Stimulated activated CD8-positive, alpha-beta memory T cell treated with anti-CD3 and anti-CD28 coated beads, Interleukin-4, amount 100 ng/mL, for 4 hours (primary cell): ENCODE results near the gene TBX1.

Source experiments
- DNase-seq, 2 donors: peaks; one replicate each; pipeline ENCODE4 v3.0.0-alpha.2; 2020; ENCODE audit warnings: low read depth in 2 of 2, low spot score in 1 of 2

The TBX1 gene

GRCh38 chr22:19751497-19752245 is 8.9 kb upstream of the TBX1 start:
- no peak for DNase-seq

GRCh38 chr22:19753090-19753842 is 7.3 kb upstream of the TBX1 start:
- DNase-seq = no peak

- no peak for DNase-seq
Observed at GRCh38 chr22:19753996-19754700, 6.4 kb upstream of the TBX1 start.

DNA sequence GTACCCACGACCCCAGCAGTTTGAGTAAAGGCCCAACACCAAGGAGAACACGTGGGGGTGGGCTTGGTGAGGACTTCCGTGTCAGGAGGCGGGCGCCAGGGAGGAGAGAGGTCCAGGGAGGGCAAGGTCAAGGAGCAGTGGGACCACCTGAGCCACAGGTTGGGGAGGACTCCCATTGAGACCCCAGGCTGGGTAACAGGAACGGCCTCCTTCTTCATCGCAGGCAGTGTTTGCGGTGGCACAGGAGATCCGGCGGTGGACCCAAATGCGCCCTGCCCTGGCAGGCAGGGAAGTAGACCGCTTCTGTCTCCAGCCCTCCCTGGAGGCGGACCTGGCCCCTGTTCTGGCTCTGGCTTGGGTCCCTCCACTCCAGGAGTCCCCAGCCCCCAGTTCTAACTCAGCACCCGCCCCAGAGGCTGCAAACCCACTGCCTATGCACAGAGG is 5.9 kb upstream of the TBX1 start:
- DNase-seq = no peak

- DNase-seq = no peak
Observed at GRCh38 chr22:19755145-19755710, 5.3 kb upstream of the TBX1 start.

DNA sequence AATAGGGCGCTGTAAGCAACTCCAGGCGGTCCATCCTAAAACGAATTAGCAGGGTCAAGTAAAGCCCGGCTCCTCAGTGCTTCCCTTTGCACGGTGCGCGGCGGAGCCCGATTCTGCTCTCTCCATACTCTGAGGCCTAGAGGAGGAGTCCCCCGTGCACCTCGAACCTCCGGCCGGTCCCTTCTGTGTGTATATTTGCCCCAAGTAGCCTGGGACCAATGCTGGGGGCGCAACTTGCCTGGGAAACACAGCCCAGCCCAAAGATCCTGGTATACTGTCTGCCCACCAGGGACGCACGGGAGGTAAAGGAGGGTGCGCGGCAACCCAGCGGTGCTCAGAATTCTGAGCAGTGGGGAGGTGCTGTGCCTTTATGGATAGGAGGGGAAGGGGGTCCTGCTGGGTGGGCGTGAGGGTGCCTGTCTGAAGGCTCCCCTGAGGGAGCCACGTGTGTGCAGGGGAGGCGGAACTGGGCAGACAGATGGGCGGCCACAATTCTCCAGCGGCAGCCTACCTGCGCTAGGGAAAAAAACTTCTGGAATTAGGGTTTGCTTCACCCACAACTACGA is 4.8 kb upstream of the TBX1 start:
- no peak for DNase-seq

- DNase-seq = peak; percentile 23 to 35
Observed at GRCh38 chr22:19756288-19757128, 4.1 kb upstream of the TBX1 start.

GRCh38 chr22:19757140-19757984 is 3.2 kb upstream of the TBX1 start:
- DNase-seq = no peak

GRCh38 chr22:19757985-19758895 is 2.3 kb upstream of the TBX1 start:
- no peak for DNase-seq

DNA sequence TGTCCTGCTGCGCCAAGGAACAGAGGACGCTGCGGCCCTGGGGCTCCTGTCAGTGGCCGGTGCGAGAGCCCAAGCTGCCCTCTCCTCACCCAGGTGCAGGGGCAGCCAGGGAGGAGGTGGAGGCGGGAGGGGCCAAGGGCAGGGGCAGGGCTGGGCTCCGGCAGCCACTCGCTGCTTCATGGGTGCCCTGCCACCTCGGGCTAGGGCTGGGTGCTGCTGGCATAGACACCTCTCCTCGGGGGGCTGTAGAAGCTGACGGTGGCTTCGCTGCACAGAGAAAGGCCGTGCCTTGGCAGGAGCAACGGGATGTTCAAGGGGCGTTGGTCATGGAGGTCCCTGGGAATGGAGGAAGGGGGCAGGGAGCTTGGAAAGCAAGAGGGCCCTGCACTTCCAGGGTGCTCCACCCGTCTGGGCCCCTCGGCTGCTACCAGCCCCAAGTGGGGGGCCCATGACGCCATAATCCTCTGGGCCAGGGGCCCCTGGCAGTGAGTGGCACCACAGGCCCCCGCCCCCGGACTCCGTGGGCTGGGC is 1.6 kb upstream of the TBX1 start:
- no peak for DNase-seq

GRCh38 chr22:19759427-19760057 is 1.0 kb upstream of the TBX1 start:
- DNase-seq = no peak

DNA sequence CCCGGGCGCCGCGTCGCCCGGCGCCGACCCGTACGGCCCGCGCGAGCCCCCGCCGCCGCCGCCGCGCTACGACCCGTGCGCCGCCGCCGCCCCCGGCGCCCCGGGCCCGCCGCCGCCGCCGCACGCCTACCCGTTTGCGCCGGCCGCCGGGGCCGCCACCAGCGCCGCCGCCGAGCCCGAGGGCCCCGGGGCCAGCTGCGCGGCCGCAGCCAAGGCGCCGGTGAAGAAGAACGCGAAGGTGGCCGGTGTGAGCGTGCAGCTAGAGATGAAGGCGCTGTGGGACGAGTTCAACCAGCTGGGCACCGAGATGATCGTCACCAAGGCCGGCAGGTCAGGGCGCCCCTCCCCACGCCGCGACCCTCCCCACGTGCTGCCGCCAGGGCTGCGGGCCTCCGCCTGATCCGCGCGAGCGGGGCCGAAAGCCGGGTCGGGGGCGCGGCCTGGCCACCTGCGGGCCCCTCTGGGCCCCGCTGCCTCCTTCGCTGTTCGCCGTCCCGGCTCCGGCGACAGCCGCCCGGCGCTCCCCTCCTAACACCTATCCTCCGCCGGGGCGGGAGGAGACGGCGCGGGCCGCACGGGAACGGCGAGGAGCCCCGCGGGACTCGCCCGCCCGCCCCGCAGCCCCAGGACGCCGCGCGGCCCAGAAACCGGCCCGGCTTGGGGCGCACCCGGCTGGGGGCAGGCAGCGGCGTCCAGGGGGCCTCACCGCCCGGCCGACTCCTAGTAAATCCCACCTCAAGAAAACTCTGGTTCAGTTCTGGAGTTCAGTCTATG is 560 bp downstream of the TBX1 start:
- no peak for DNase-seq

DNA sequence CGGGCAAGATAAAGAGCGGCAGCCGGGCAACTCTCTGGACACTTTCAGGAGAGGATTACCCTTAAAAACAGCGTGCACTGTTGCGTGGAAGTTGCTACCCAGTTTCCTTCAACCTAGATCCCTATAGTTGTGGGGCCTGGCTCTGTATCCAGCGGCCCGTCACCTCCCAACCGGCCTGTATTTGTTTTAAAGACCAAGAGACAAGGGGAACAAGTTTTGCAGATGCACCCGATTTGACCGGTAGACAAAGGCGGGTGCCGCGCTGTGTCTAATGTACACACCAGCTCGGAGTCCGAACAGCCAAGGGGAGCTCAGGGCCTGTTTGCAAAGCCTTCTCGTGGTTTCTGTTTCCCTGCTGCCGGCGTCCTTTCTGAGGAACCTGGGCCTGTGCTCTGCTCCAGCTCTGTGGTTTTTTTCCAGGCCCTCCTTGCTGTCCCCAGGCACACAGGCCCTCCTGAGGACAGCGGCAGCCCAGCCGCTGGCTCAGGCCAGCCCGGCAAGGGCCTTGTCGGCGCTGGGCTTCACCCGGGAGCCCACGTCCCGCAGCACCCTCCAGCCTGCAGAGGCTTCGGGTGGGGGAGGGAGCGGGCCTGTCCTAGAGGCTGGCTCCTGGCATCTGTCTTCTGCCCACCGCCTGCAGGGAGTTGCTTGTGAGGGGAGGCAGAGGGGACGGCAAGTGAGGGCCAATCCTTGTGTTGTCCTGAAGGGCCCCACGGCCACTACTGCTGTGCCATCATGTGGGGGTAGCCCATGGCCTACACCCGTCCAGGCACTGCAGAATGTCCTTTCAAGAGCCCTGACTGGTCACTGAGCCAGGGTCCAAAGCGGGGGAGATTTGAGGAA is 1.4 kb downstream of the TBX1 start:
- no peak for DNase-seq

GRCh38 chr22:19762568-19763457 is 2.2 kb downstream of the TBX1 start:
- no peak for DNase-seq
